A549 (cell line): ENCODE measurements around the gene HLCS. TPM values are rescaled to one million over a fixed set of nuclear protein-coding genes. Genes with fewer than 3 reads are reported as not detected.

Experiments used
- ATAC-seq, 2 experiments: fragments of 200-7000 bp in 1 of 2; fragments of >200 bp in 1 of 2; cut with Nextera tagmentation in 1 of 2; cut with Tn5 transposase in 1 of 2; 3 replicates each; pipeline versions ENCODE4 v1.8.0 to v1.9.1; 2018 to 2020; ENCODE audit warnings: mild to moderate bottlenecking in 1 of 2, moderate library complexity in 1 of 2
- CTCF ChIA-PET: fragments of 300-600 bp; sonication (Branson Sonifier 250); formaldehyde crosslinking; extraction: SDS; loops from one replicate; lab custom pipeline; 2021; ENCODE audit warnings: antibody characterized with exemption, inconsistent platforms; lab: Yijun Ruan, JAX
- POLR2A ChIA-PET: fragments of 350-600 bp; formaldehyde crosslinking; extraction: SDS; loops from one replicate; lab custom pipeline; 2021; ENCODE audit warnings: antibody characterized with exemption, inconsistent platforms; lab: Yijun Ruan, JAX
- DNase-seq, 2 experiments: peaks; one replicate each; pipeline versions ENCODE4 v3.0.0 to v3.0.0-alpha.2; 2011 to 2016; ENCODE audit warnings: low read depth in 1 of 2, low spot score in 1 of 2
- FAIRE-seq: peaks from 2 replicates; lab custom pipeline; 2011; peaks lifted over from hg19 to GRCh38; lab: Jason Lieb, UNC
- H3K27ac ChIP-seq, 2 experiments: fragments of >200 bp; sonication (Bioruptor Twin); formaldehyde crosslinking; 3 replicates each; pipeline ENCODE4 v1.5.1; 2016 to 2017
- H3K4me1 ChIP-seq: fragments of >200 bp; sonication (Bioruptor Twin); formaldehyde crosslinking; 3 replicates; pipeline ENCODE4 v1.6.1; 2016
- H3K4me2 ChIP-seq: fragments of >200 bp; sonication (Bioruptor Twin); formaldehyde crosslinking; 3 replicates; pipeline ENCODE4 v1.6.1; 2016
- H3K4me3 ChIP-seq: fragments of >200 bp; sonication (Bioruptor Twin); formaldehyde crosslinking; 3 replicates; pipeline ENCODE4 v1.5.1; 2016
- H3K9me3 ChIP-seq: fragments of >200 bp; sonication (Bioruptor Twin); formaldehyde crosslinking; 3 replicates; pipeline ENCODE4 v1.6.1; 2016
- BHLHE40 ChIP-seq: IDR thresholded peaks from 2 replicates; pipeline ENCODE4 v1.6.1; 2012; ENCODE audit warnings: low read depth, low read length, inconsistent platforms
- CBX8 ChIP-seq: fragments of 200-600 bp; sonication (generic); IDR thresholded peaks from 2 replicates; pipeline ENCODE4 v1.6.1; 2016
- CHD2 ChIP-seq: fragments of 150-350 bp; IDR thresholded peaks from 2 replicates; pipeline ENCODE4 v1.6.1; 2014; ENCODE audit warnings: low read length; ENCODE audit not compliant: partially characterized antibody
- CHD4 ChIP-seq: fragments of 200-600 bp; sonication (generic); IDR thresholded peaks from 2 replicates; pipeline ENCODE4 v1.6.1; 2016; ENCODE audit warnings: antibody characterized with exemption, mild to moderate bottlenecking, borderline replicate concordance
- EHMT2 ChIP-seq: fragments of 200-600 bp; sonication (generic); IDR thresholded peaks from 2 replicates; pipeline ENCODE4 v1.6.1; 2016; ENCODE audit warnings: antibody characterized with exemption, low read depth, mild to moderate bottlenecking, moderate library complexity
- EP300 ChIP-seq, 2 experiments: fragments of >200 bp; sonication (Bioruptor Twin); formaldehyde crosslinking; IDR thresholded peaks; 2 replicates in 1 of 2; 3 replicates in 1 of 2; pipeline ENCODE4 v1.6.1; 2016 to 2017
- FOSB ChIP-seq: fragments of 250-450 bp; sonication (Bioruptor Pico); IDR thresholded peaks from 2 replicates; pipeline ENCODE4 v1.5.0; 2020; ENCODE audit warnings: mild to moderate bottlenecking, moderate library complexity
- HDAC2 ChIP-seq: fragments of 200-600 bp; sonication (generic); IDR thresholded peaks from 2 replicates; pipeline ENCODE4 v1.6.1; 2016
- HOXA7 ChIP-seq: fragments of 250-450 bp; sonication (Bioruptor Pico); IDR thresholded peaks from 2 replicates; pipeline ENCODE4 v1.5.0; 2020; ENCODE audit warnings: mild to moderate bottlenecking, moderate library complexity
- JUN ChIP-seq, 2 experiments: fragments of >200 bp; sonication (Bioruptor Twin); formaldehyde crosslinking; IDR thresholded peaks; 2 replicates in 1 of 2; 3 replicates in 1 of 2; pipeline ENCODE4 v1.6.1; 2016 to 2017
- NFE2L2 ChIP-seq: fragments of 150-350 bp; conservative IDR thresholded peaks from 2 replicates; pipeline ENCODE4 v1.6.1; 2014; ENCODE audit warnings: low read length
- POLR2AphosphoS2 ChIP-seq: conservative IDR thresholded peaks from 2 replicates; pipeline ENCODE4 v1.6.1; 2012; ENCODE audit warnings: low read length, improper control_type of control experiment, inconsistent platforms
- RCOR1 ChIP-seq: fragments of 150-350 bp; IDR thresholded peaks from 2 replicates; pipeline ENCODE4 v1.6.1; 2014; ENCODE audit warnings: antibody characterized with exemption, low read length, low read depth
- RFX5 ChIP-seq: fragments of 450-650 bp; IDR thresholded peaks from 2 replicates; pipeline ENCODE4 v1.7.1; 2014; ENCODE audit warnings: antibody characterized with exemption, mild to moderate bottlenecking, moderate library complexity
- SREBF2 ChIP-seq: fragments of 450-650 bp; IDR thresholded peaks from 2 replicates; pipeline ENCODE4 v1.6.1; 2014; ENCODE audit warnings: mild to moderate bottlenecking, moderate library complexity
- ZNF302 ChIP-seq: fragments of 250-450 bp; sonication (Bioruptor Pico); IDR thresholded peaks from 2 replicates; pipeline ENCODE4 v1.9.0; 2021; ENCODE audit warnings: inconsistent platforms, mild to moderate bottlenecking, moderate library complexity
- WGBS: methylation state at CpG from one replicate; pipeline ENCODE4 v1.1.6; 2017; ENCODE audit errors: missing lambda C conversion rate; 5-methylcytosine and 5-hydroxymethylcytosine counted together
- polyA plus RNA-seq, 4 experiments: library from polyadenylated mRNA; depleted of rRNA in 3 of 4; stranded (reverse); fragments of >200 nt; fragmentation: RNase III in 1 of 4; extraction: RNeasy Plus Mini Kit Qiagen cat#74134 plus additional on column Dnase treatment in 1 of 4; gene quantifications; 2 replicates in 3 of 4; 3 replicates in 1 of 4; pipeline ENCODE4 v1.2.3, GENCODE V29; 2011 to 2017
- TF ChIP-seq, protein P1 (sequence below): fragments of 250-450 bp; sonication (Bioruptor Pico); IDR thresholded peaks from 2 replicates; pipeline ENCODE4 v1.5.0; 2020; ENCODE audit warnings: low read depth, mild to moderate bottlenecking, moderate library complexity
- TF ChIP-seq, protein P2 (sequence below): fragments of 150-350 bp; IDR thresholded peaks from 2 replicates; pipeline ENCODE4 v1.6.1; 2014; ENCODE audit warnings: low read depth, mild to moderate bottlenecking, low read length
- TF ChIP-seq, protein P3 (sequence below): IDR thresholded peaks from 2 replicates; pipeline ENCODE4 v1.6.1; 2012
- TF ChIP-seq, protein P4 (sequence below): fragments of 450-650 bp; IDR thresholded peaks from 2 replicates; pipeline ENCODE4 v1.6.1; 2014; ENCODE audit warnings: antibody characterized with exemption
- TF ChIP-seq, protein P5 (sequence below): IDR thresholded peaks from 2 replicates; pipeline ENCODE4 v1.6.1; 2012

Gene HLCS
- polyA plus RNA-seq, 2 of the 4 experiments (the other 2 are of a cell fraction) = 8.4 to 24.3 TPM

DNA sequence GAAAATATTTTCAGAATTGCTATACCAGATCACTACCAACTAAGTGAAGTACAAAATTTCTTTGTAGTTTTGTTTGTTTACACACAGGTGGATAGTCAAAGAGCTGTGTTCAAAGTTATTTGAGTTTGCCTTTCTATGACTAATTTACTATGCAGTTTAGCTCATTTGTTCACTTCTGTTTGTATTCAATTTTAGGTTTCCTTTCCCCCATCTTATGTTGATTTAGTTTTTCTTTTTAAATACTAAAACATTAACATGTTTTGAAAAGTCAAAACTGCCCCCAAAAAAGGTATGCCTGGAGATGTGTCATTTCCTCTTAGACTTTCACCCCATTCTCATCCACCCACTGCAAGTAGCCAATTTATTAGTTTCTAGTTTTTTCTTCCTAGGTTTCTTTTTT lies 21.4 kb upstream of the HLCS start:
- ATAC-seq (no peak), DNase-seq (no peak), FAIRE-seq (no peak)
- Histone ChIP-seq H3K4me2 (peak overlapping the region; percentile 56), H3K4me3 (no peak overlapping the region), H3K4me1 (peaks cover 15% of the 10 kb centered on the region), H3K27ac (0 out of 6 replicates have a peak overlapping the region, but pooled peaks have one; percentile 24 to 34), H3K9me3 (no peaks in the 10 kb centered on the region)
- CTCF ChIA-PET = interaction anchor here (1.3 to 1.8 kb wide), 2 partner anchors 9 to 11 kb away, joined by 3 to 19 read pairs; no protein-coding TSS in a partner anchor
- TF ChIP-seq CHD4 = no peak
- TF ChIP-seq, protein P1, sequence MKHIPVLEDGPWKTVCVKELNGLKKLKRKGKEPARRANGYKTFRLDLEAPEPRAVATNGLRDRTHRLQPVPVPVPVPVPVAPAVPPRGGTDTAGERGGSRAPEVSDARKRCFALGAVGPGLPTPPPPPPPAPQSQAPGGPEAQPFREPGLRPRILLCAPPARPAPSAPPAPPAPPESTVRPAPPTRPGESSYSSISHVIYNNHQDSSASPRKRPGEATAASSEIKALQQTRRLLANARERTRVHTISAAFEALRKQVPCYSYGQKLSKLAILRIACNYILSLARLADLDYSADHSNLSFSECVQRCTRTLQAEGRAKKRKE = no peak
- no peak for TF ChIP-seq EP300 (IDR thresholded peaks at IDR 0.05)
- TF ChIP-seq, protein P2, sequence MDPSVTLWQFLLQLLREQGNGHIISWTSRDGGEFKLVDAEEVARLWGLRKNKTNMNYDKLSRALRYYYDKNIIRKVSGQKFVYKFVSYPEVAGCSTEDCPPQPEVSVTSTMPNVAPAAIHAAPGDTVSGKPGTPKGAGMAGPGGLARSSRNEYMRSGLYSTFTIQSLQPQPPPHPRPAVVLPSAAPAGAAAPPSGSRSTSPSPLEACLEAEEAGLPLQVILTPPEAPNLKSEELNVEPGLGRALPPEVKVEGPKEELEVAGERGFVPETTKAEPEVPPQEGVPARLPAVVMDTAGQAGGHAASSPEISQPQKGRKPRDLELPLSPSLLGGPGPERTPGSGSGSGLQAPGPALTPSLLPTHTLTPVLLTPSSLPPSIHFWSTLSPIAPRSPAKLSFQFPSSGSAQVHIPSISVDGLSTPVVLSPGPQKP = no peak
- TF ChIP-seq POLR2AphosphoS2 = no peak
- TF ChIP-seq, protein P3, sequence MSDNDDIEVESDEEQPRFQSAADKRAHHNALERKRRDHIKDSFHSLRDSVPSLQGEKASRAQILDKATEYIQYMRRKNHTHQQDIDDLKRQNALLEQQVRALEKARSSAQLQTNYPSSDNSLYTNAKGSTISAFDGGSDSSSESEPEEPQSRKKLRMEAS = no peak
- TF ChIP-seq JUN (IDR thresholded peaks at IDR 0.05) = no peak
- TF ChIP-seq BHLHE40 = no peak
- TF ChIP-seq NFE2L2 = no peak
- TF ChIP-seq, protein P4, sequence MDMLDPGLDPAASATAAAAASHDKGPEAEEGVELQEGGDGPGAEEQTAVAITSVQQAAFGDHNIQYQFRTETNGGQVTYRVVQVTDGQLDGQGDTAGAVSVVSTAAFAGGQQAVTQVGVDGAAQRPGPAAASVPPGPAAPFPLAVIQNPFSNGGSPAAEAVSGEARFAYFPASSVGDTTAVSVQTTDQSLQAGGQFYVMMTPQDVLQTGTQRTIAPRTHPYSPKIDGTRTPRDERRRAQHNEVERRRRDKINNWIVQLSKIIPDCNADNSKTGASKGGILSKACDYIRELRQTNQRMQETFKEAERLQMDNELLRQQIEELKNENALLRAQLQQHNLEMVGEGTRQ = no peak
- TF ChIP-seq CHD2 = no peak
- no peak for TF ChIP-seq HOXA7 (CRISPR knock-in tag)
- no peak for TF ChIP-seq RCOR1
- no peak for TF ChIP-seq CBX8
- no peak for TF ChIP-seq ZNF302 (CRISPR knock-in tag)
- TF ChIP-seq RFX5 = no peak
- no peak for TF ChIP-seq HDAC2
- TF ChIP-seq SREBF2 = no peak
- no peak for TF ChIP-seq FOSB (CRISPR knock-in tag)
- POLR2A ChIA-PET = no interaction called here

DNA sequence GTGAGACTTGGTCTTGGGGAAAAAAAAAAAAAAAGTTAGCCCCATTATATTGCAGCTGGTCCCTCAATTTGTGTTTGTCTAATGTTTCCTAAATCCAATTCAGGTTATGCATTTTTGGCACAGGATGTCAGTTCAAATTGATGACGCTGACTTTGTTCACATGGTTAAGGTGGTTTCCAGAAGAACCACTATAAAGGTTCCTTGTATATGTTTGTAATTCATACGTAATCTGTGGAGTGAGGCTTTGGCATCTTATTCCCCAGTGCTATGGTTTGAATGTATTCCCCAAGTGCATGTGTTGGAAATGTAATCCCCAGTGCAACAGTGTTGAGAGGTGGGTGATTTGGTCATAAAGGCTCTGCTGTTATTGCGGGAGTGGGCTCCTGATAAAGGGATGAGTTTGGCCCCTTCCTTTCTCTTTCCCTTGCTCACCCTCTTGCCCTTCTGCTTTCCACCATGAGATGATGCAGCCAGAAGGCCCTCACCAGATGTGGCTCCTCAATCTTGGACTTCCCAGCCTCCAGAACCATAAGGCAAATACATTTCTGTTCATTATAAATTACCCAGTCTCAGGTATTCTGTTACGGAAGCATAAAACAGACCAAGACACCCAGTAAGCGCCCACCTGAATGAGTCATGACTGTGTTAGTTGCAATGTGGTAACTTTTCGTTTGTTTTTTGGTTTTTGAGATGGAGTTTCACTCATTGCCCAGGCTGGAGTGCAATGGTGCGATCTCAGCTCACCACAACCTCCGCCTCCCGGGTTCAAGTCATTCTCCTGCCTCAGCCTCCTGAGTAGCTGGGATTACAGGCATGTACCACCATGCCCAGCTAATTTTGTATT lies 19.5 kb upstream of the HLCS start:
- no peaks in the 10 kb centered on the region for H3K9me3 ChIP-seq
- DNase-seq (no peak), FAIRE-seq (no peak), ATAC-seq (no peak)
- H3K4me2 ChIP-seq = no peak overlapping the region
- peaks cover 15% of the 10 kb centered on the region for H3K4me1 ChIP-seq
- H3K4me3 ChIP-seq = no peak overlapping the region
- CTCF ChIA-PET = no interaction called here
- 72% methylated on average over 9 of the region's 9 CpGs for WGBS
- POLR2A ChIA-PET = no interaction called here
- H3K27ac ChIP-seq = no peak overlapping the region
- no peak for TF ChIP-seq EHMT2
- TF ChIP-seq, protein P5, sequence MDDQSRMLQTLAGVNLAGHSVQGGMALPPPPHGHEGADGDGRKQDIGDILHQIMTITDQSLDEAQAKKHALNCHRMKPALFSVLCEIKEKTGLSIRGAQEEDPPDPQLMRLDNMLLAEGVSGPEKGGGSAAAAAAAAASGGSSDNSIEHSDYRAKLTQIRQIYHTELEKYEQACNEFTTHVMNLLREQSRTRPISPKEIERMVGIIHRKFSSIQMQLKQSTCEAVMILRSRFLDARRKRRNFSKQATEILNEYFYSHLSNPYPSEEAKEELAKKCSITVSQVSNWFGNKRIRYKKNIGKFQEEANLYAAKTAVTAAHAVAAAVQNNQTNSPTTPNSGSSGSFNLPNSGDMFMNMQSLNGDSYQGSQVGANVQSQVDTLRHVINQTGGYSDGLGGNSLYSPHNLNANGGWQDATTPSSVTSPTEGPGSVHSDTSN = no peak
